ENCODE measurements around the gene DEFB126. TPM values are rescaled to one million over a fixed set of nuclear protein-coding genes. Genes with fewer than 3 reads are reported as not detected.

DEFB126 gene
- total RNA-seq, 4 donors from 2014 or later: not detected

- no peak for ATAC-seq (ENCODE audit: low FRiP score)
- no peak for TF ChIP-seq CTCF (IDR thresholded peaks at IDR 0.05)
- DNase-seq (ENCODE audit: low spot score): no peak
These were observed 45.3 kb downstream of the DEFB126 start for GRCh38 chr20:187733-188132.

DNA sequence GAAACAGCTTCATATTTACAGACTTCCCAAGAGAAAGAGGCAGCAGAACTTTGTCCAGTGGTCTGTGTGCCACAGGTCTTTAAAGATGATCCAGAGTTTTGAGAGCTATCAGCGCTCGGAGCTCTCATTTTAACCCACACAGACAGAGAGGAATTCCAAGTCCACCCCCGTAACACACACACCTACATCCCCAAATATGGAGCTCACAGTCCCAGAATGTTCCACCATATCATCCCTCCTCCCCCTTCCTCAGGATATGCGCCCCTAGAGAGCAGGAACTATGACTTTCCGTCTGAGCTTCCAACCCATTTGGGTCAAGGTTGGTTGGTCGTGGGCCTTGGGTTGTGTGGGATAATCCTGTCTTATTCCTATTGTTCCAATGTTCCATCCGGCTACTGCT, 47.2 kb downstream of the DEFB126 start, which contains the start of gene DEFB128:
DEFB128 (minus strand) TSS at position 101 of the 400 bp plus-strand sequence; CDS start at position 13, 88 bp downstream.
- DNase-seq (ENCODE audit: low spot score): no peak
- no peak for ATAC-seq (ENCODE audit: low FRiP score)
- TF ChIP-seq CTCF (IDR thresholded peaks at IDR 0.05): no peak

Other genes with a start within 250 kb of the DEFB126 start
- gene DEFB125, start 54.9 kb upstream of the DEFB126 start, total RNA-seq: not detected
- not detected for gene DEFB127, start 14.9 kb downstream of the DEFB126 start, total RNA-seq
- gene DEFB128, start 47.1 kb downstream of the DEFB126 start, total RNA-seq: not detected
- gene DEFB129, start 84.7 kb downstream of the DEFB126 start, total RNA-seq: not detected
- gene DEFB132, start 115.1 kb downstream of the DEFB126 start, total RNA-seq: 1 to 10 TPM; 1.5 to 9.2 (median 2.0) TPM
- gene C20orf96, start 148.2 kb downstream of the DEFB126 start, total RNA-seq: 1 to 10 TPM; 1.4 to 3.0 (median 1.9) TPM
- 10 to 100 TPM; 10.5 to 20.1 (median 12.6) TPM for gene ZCCHC3, start 155.0 kb downstream of the DEFB126 start, total RNA-seq
- gene SOX12, start 183.0 kb downstream of the DEFB126 start, total RNA-seq: 1 to 10 TPM; 2.0 to 3.3 (median 2.5) TPM
- gene NRSN2, start 204.5 kb downstream of the DEFB126 start, total RNA-seq: 10 to 100 TPM; 12.6 to 19.1 (median 15.8) TPM
- 10 to 100 TPM in 1 of 4 donors, 1 to 10 TPM in 3; 5.5 to 10.6 (median 6.2) TPM for gene TRIB3, start 238.2 kb downstream of the DEFB126 start, total RNA-seq

Data from omental fat pad (tissue), 4 donors.